NT2/D1 (cell line): ENCODE data around the gene GABARAP.

ENCODE experiments used
- DNase-seq: peaks from one replicate; pipeline ENCODE4 v3.0.0-alpha.2; 2011; ENCODE audit warnings: low read depth, low spot score
- H3K27me3 ChIP-seq: 2 replicates; pipeline ENCODE4 v1.6.0; 2011; ENCODE audit warnings: mild to moderate bottlenecking; ENCODE audit not compliant: insufficient read length, insufficient read depth
- H3K36me3 ChIP-seq: 2 replicates; pipeline ENCODE4 v1.6.1; 2011; ENCODE audit warnings: mild to moderate bottlenecking, low read length, mixed read lengths; ENCODE audit not compliant: insufficient read depth, insufficient read length
- H3K4me1 ChIP-seq: 2 replicates; pipeline ENCODE4 v1.5.1; 2011; ENCODE audit not compliant: insufficient read depth, insufficient read length
- H3K4me3 ChIP-seq: 2 replicates; pipeline ENCODE4 v1.5.1; 2011; ENCODE audit warnings: low read depth; ENCODE audit not compliant: insufficient read length
- H3K9ac ChIP-seq: 2 replicates; pipeline ENCODE4 v1.6.0; 2011; ENCODE audit warnings: low read depth; ENCODE audit not compliant: insufficient read length
- H3K9me3 ChIP-seq: 2 replicates; pipeline ENCODE4 v1.5.1; 2011; ENCODE audit warnings: mild to moderate bottlenecking, low read length; ENCODE audit not compliant: insufficient read depth
- SUZ12 ChIP-seq: IDR thresholded peaks from 2 replicates; pipeline ENCODE4 v1.6.1; 2011; ENCODE audit not compliant: insufficient read length, insufficient read depth; ENCODE audit errors: extremely low read depth
- YY1 ChIP-seq: IDR thresholded peaks from 2 replicates; pipeline ENCODE4 v1.6.1; 2011; ENCODE audit not compliant: insufficient read length, insufficient read depth
- ZNF274 ChIP-seq: IDR thresholded peaks from 2 replicates; pipeline ENCODE4 v1.6.1; 2011; ENCODE audit warnings: mild to moderate bottlenecking, low read depth, low read length

GABARAP gene

GRCh38 chr17:7228920-7229319, 13.3 kb downstream of the GABARAP start:
- Histone ChIP-seq H3K9ac (no peak overlapping the region), H3K4me1 (peaks cover 8% of the 10 kb centered on the region), H3K4me3 (no peak overlapping the region), H3K9me3 (no peaks in the 10 kb centered on the region), H3K36me3 (peaks cover 69% of the 10 kb centered on the region), H3K27me3 (no peaks in the 10 kb centered on the region)
- TF ChIP-seq ZNF274 = no peak
- TF ChIP-seq YY1 = no peak
- no peak for TF ChIP-seq SUZ12
- no peak for DNase-seq

GRCh38 chr17:7226721-7227710, 15.2 kb downstream of the GABARAP start:
- no peak overlapping the region for H3K9ac ChIP-seq
- H3K27me3 ChIP-seq = no peaks in the 10 kb centered on the region
- peaks cover 89% of the 10 kb centered on the region for H3K36me3 ChIP-seq
- H3K4me1 ChIP-seq = peaks cover 15% of the 10 kb centered on the region
- no peak overlapping the region for H3K4me3 ChIP-seq
- TF ChIP-seq SUZ12 (no peak), YY1 (no peak), ZNF274 (no peak)
- no peak for DNase-seq
- H3K9me3 ChIP-seq = no peaks in the 10 kb centered on the region

GRCh38 chr17:7225711-7226331, 16.4 kb downstream of the GABARAP start:
- no peak for TF ChIP-seq ZNF274
- TF ChIP-seq YY1 = no peak
- TF ChIP-seq SUZ12 = no peak

GRCh38 chr17:7224661-7225111, 17.6 kb downstream of the GABARAP start:
- Histone ChIP-seq H3K36me3 (peaks cover 87% of the 10 kb centered on the region), H3K9me3 (no peaks in the 10 kb centered on the region), H3K4me1 (peaks cover 20% of the 10 kb centered on the region), H3K4me3 (no peak overlapping the region), H3K27me3 (no peaks in the 10 kb centered on the region), H3K9ac (no peak overlapping the region)
- no peak for DNase-seq
- TF ChIP-seq SUZ12 (no peak), ZNF274 (no peak), YY1 (no peak)

More at GRCh38 chr17:7225711-7226331, 16.4 kb downstream of the GABARAP start:
- no peak for DNase-seq
- Histone ChIP-seq H3K9ac (no peak overlapping the region), H3K9me3 (no peaks in the 10 kb centered on the region), H3K4me1 (peaks cover 20% of the 10 kb centered on the region), H3K36me3 (peaks cover 96% of the 10 kb centered on the region), H3K27me3 (no peaks in the 10 kb centered on the region), H3K4me3 (no peak overlapping the region)

- Histone ChIP-seq H3K36me3 (peaks cover 81% of the 10 kb centered on the region), H3K4me3 (no peak overlapping the region), H3K9me3 (no peaks in the 10 kb centered on the region), H3K4me1 (peaks cover 22% of the 10 kb centered on the region), H3K27me3 (no peaks in the 10 kb centered on the region), H3K9ac (no peak overlapping the region)
- DNase-seq = no peak
- TF ChIP-seq SUZ12 (no peak), ZNF274 (no peak), YY1 (no peak)
Measured at GRCh38 chr17:7224110-7224509, 18.1 kb downstream of the GABARAP start.

GRCh38 chr17:7223375-7223774, 18.9 kb downstream of the GABARAP start:
- Histone ChIP-seq H3K9me3 (no peaks in the 10 kb centered on the region), H3K27me3 (no peaks in the 10 kb centered on the region), H3K4me1 (peaks cover 24% of the 10 kb centered on the region), H3K36me3 (peaks cover 74% of the 10 kb centered on the region), H3K9ac (no peak overlapping the region), H3K4me3 (no peak overlapping the region)
- TF ChIP-seq YY1 = no peak
- no peak for TF ChIP-seq ZNF274
- TF ChIP-seq SUZ12 = no peak
- DNase-seq = no peak

- Histone ChIP-seq H3K36me3 (peaks cover 71% of the 10 kb centered on the region), H3K4me1 (peaks cover 25% of the 10 kb centered on the region), H3K27me3 (no peaks in the 10 kb centered on the region), H3K9ac (no peak overlapping the region), H3K4me3 (no peak overlapping the region), H3K9me3 (no peaks in the 10 kb centered on the region)
- TF ChIP-seq YY1 = no peak
- TF ChIP-seq ZNF274 = no peak
- no peak for TF ChIP-seq SUZ12
- no peak for DNase-seq
Measured at GRCh38 chr17:7222972-7223292, 19.3 kb downstream of the GABARAP start.
